H9 (cell line): ENCODE results near the gene MRGPRX3. TPM values are rescaled to one million over a fixed set of nuclear protein-coding genes. Genes with fewer than 3 reads are reported as not detected.

Experiments
- DNase-seq: peaks from one replicate; pipeline ENCODE4 v3.0.0-alpha.2; 2017
- H2AFZ ChIP-seq: one replicate; pipeline ENCODE4 v1.6.1; 2013; ENCODE audit warnings: mild to moderate bottlenecking, low read length, control low read depth, moderate library complexity
- H2AK5ac ChIP-seq: 2 replicates; pipeline ENCODE4 v1.6.1; 2013; ENCODE audit warnings: low read length, control low read depth, mixed read lengths; ENCODE audit not compliant: insufficient read length
- H2BK120ac ChIP-seq: one replicate; pipeline ENCODE4 v1.6.1; 2013; ENCODE audit warnings: low read depth, mild to moderate bottlenecking, low read length, control low read depth, inconsistent platforms; ENCODE audit not compliant: poor library complexity, severe bottlenecking
- H2BK12ac ChIP-seq: 2 replicates; pipeline ENCODE4 v1.6.1; 2013; ENCODE audit warnings: low read length, control low read depth, mixed read lengths, low read depth; ENCODE audit not compliant: insufficient read length
- H2BK15ac ChIP-seq: 2 replicates; pipeline ENCODE4 v1.6.1; 2013; ENCODE audit warnings: low read depth, low read length, control low read depth
- H2BK20ac ChIP-seq: one replicate; pipeline ENCODE4 v1.6.1; 2013; ENCODE audit warnings: low read depth, mild to moderate bottlenecking, low read length, control low read depth, inconsistent platforms; ENCODE audit not compliant: poor library complexity, severe bottlenecking
- H2BK5ac ChIP-seq: 2 replicates; pipeline ENCODE4 v1.6.1; 2013; ENCODE audit warnings: low read length, control low read depth, mixed read lengths; ENCODE audit not compliant: insufficient read length
- H3K14ac ChIP-seq: 2 replicates; pipeline ENCODE4 v1.6.1; 2013; ENCODE audit warnings: low read length, control low read depth; ENCODE audit not compliant: insufficient read depth
- H3K18ac ChIP-seq: 2 replicates; pipeline ENCODE4 v1.6.1; 2013; ENCODE audit warnings: low read depth, mild to moderate bottlenecking, mixed read lengths, low read length, control low read depth; ENCODE audit not compliant: insufficient read length
- H3K23ac ChIP-seq: 2 replicates; pipeline ENCODE4 v1.6.1; 2013; ENCODE audit warnings: low read length, control low read depth, mixed read lengths, low read depth; ENCODE audit not compliant: insufficient read length
- H3K23me2 ChIP-seq: 2 replicates; pipeline ENCODE4 v1.6.1; 2013; ENCODE audit warnings: low read depth, mild to moderate bottlenecking, mixed read lengths, low read length, control low read depth; ENCODE audit not compliant: insufficient read length, poor library complexity, severe bottlenecking
- H3K27ac ChIP-seq: 2 replicates; pipeline ENCODE4 v1.5.1; 2013; ENCODE audit warnings: low read length, control low read depth, mixed read lengths, low read depth; ENCODE audit not compliant: insufficient read length
- H3K27me3 ChIP-seq: 2 replicates; pipeline ENCODE4 v1.6.1; 2013; ENCODE audit warnings: low read length, control low read depth, inconsistent platforms; ENCODE audit not compliant: insufficient read depth
- H3K4ac ChIP-seq: 2 replicates; pipeline ENCODE4 v1.6.1; 2013; ENCODE audit warnings: low read depth, mild to moderate bottlenecking, control low read depth, inconsistent platforms, low read length, moderate library complexity
- H3K4me1 ChIP-seq: 2 replicates; pipeline ENCODE4 v1.6.1; 2013; ENCODE audit warnings: low read length, control low read depth, inconsistent platforms; ENCODE audit not compliant: insufficient read depth
- H3K4me2 ChIP-seq: 2 replicates; pipeline ENCODE4 v1.6.1; 2013; ENCODE audit warnings: low read length, control low read depth, mixed read lengths; ENCODE audit not compliant: insufficient read length, insufficient read depth
- H3K56ac ChIP-seq: 2 replicates; pipeline ENCODE4 v1.6.1; 2013; ENCODE audit warnings: low read depth, mild to moderate bottlenecking, mixed read lengths, low read length, control low read depth; ENCODE audit not compliant: insufficient read length
- H3K79me1 ChIP-seq: 2 replicates; pipeline ENCODE4 v1.6.1; 2013; ENCODE audit warnings: low read depth, mild to moderate bottlenecking, moderate library complexity, low read length, control low read depth, inconsistent platforms; ENCODE audit not compliant: insufficient read depth, poor library complexity, severe bottlenecking
- H3K79me2 ChIP-seq: 2 replicates; pipeline ENCODE4 v1.6.1; 2013; ENCODE audit warnings: low read length, control low read depth, inconsistent platforms; ENCODE audit not compliant: insufficient read depth
- H3K9ac ChIP-seq: 2 replicates; pipeline ENCODE4 v1.6.1; 2013; ENCODE audit warnings: low read length, control low read depth, mixed read lengths; ENCODE audit not compliant: insufficient read length; ENCODE audit errors: extremely low read depth
- H3K9me3 ChIP-seq: one replicate; pipeline ENCODE4 v1.6.1; 2013; ENCODE audit warnings: low read depth, low read length, inconsistent platforms; ENCODE audit not compliant: control insufficient read depth
- H3T11ph ChIP-seq: one replicate; pipeline ENCODE4 v1.6.1; 2013; ENCODE audit warnings: mild to moderate bottlenecking, low read length, control low read depth, inconsistent platforms
- H4K20me1 ChIP-seq: one replicate; pipeline ENCODE4 v1.6.1; 2013; ENCODE audit not compliant: control insufficient read depth, insufficient read length, insufficient read depth
- H4K5ac ChIP-seq: 2 replicates; pipeline ENCODE4 v1.6.1; 2013; ENCODE audit warnings: low read depth, mild to moderate bottlenecking, mixed read lengths, low read length, control low read depth; ENCODE audit not compliant: insufficient read length
- H4K8ac ChIP-seq: replicated peaks from 2 replicates; pipeline ENCODE4 v1.6.1; 2013; ENCODE audit warnings: low read length, control low read depth, mixed read lengths, low read depth; ENCODE audit not compliant: insufficient read length
- H4K91ac ChIP-seq: 2 replicates; pipeline ENCODE4 v1.6.1; 2013; ENCODE audit warnings: low read depth, mild to moderate bottlenecking, moderate library complexity, mixed read lengths, low read length, control low read depth; ENCODE audit not compliant: insufficient read length
- H3K27ac Mint-ChIP-seq, 3 experiments: 2 replicates in 2 of 3; 3 replicates in 1 of 3; pipeline ENCODE4 v1.8.0; 2020 to 2021; ENCODE audit warnings: mixed read lengths in 3 of 3, mild to moderate bottlenecking in 1 of 3, moderate library complexity in 1 of 3
- H3K27me3 Mint-ChIP-seq: 2 replicates; pipeline ENCODE4 v1.8.0; 2021; ENCODE audit warnings: low read depth, mild to moderate bottlenecking, moderate library complexity, mixed read lengths
- H3K36me3 Mint-ChIP-seq, 3 experiments: 2 replicates in 2 of 3; 3 replicates in 1 of 3; pipeline ENCODE4 v1.8.0; 2020 to 2021; ENCODE audit warnings: low read depth in 3 of 3, mixed read lengths in 3 of 3; ENCODE audit not compliant: insufficient read depth in 1 of 3
- H3K4me1 Mint-ChIP-seq, 2 experiments: 2 replicates each; pipeline ENCODE4 v1.8.0; 2020; ENCODE audit warnings: mixed read lengths in 2 of 2
- H3K4me3 Mint-ChIP-seq, 2 experiments: 2 replicates in 1 of 2; 3 replicates in 1 of 2; pipeline ENCODE4 v1.8.0; 2020 to 2021; ENCODE audit warnings: mild to moderate bottlenecking in 2 of 2, mixed read lengths in 2 of 2, moderate library complexity in 1 of 2
- H3K9me3 Mint-ChIP-seq, 2 experiments: 2 replicates in 1 of 2; 3 replicates in 1 of 2; pipeline ENCODE4 v1.8.0; 2020; ENCODE audit warnings: mild to moderate bottlenecking in 2 of 2, mixed read lengths in 2 of 2, moderate library complexity in 1 of 2
- CTCF ChIP-seq: fragments of 200-600 bp; sonication (generic); conservative IDR thresholded peaks from 3 replicates; pipeline ENCODE4 v1.8.0; 2021; ENCODE audit warnings: antibody characterized with exemption, mild to moderate bottlenecking
- WGBS: extraction: QIAGEN DNeasy Blood & Tissue Kit; methylation state at CpG from one replicate; pipeline ENCODE4 v1.1.7; 2013; ENCODE audit warnings: missing lambda C conversion rate, low lambda C conversion rate, mixed read lengths; ENCODE audit not compliant: insufficient read length; ENCODE audit errors: extremely low coverage; 5-methylcytosine and 5-hydroxymethylcytosine counted together
- total RNA-seq: library from RNA; stranded (reverse); gene quantifications from 2 replicates; pipeline ENCODE4 v1.2.1, GENCODE V29; 2021

MRGPRX3 gene
- total RNA-seq, 1 experiment from 2014 or later: not detected

- H3K27me3 Mint-ChIP-seq: no peaks in the 10 kb centered on the region
- H2AK5ac ChIP-seq: no peak overlapping the region
- H2BK20ac ChIP-seq: no peak overlapping the region
- peaks cover 7 to 9% of the 10 kb centered on the region in 2 experiments for H3K4me1 Mint-ChIP-seq
- H3K23ac ChIP-seq: no peak overlapping the region
- no peak overlapping the region for H4K8ac ChIP-seq
- peaks cover 10% of the 10 kb centered on the region; the same call in 1 of the 2 replicates for H3K79me2 ChIP-seq
- H2BK5ac ChIP-seq: no peak overlapping the region
- no peak overlapping the region for H3T11ph ChIP-seq
- H2BK15ac ChIP-seq: no peak overlapping the region
- H2AFZ ChIP-seq: no peak overlapping the region
- H3K4me2 ChIP-seq: no peak overlapping the region
- H3K23me2 ChIP-seq: peaks cover 6% of the 10 kb centered on the region
- H3K18ac ChIP-seq: no peak overlapping the region
- H4K5ac ChIP-seq: no peak overlapping the region
- no peak for DNase-seq
- no peak overlapping the region for H3K14ac ChIP-seq
- H3K27ac ChIP-seq: no peak overlapping the region
- no peak overlapping the region for H3K4ac ChIP-seq
- H2BK12ac ChIP-seq: no peak overlapping the region
- H3K4me1 ChIP-seq: no peaks in the 10 kb centered on the region
- H3K36me3 Mint-ChIP-seq: peaks cover 15 to 44% (median 43%) of the 10 kb centered on the region in 3 experiments; a peak in 5 of 7 replicates
- H2BK120ac ChIP-seq: no peak overlapping the region
- H3K9me3 Mint-ChIP-seq: 0 out of 5 replicates have a peak, but pooled peaks cover 0 to 2% of the 10 kb centered on the region in 2 experiments
- no peak overlapping the region for H3K56ac ChIP-seq
- H4K91ac ChIP-seq: no peak overlapping the region
- H3K27me3 ChIP-seq: no peaks in the 10 kb centered on the region
- TF ChIP-seq CTCF: no peak
- no peaks in the 10 kb centered on the region for H4K20me1 ChIP-seq
- no peaks in the 10 kb centered on the region for H3K9me3 ChIP-seq
- no peak overlapping the region for H3K4me3 Mint-ChIP-seq
- WGBS: no CpG with 5 or more reads among the region's 6 CpGs
- H3K79me1 ChIP-seq: no peaks in the 10 kb centered on the region
- peak overlapping the region in 1 of 3 experiments; percentile 35; a peak in 1 of 7 replicates for H3K27ac Mint-ChIP-seq
- H3K9ac ChIP-seq: no peak overlapping the region
Measured at GRCh38 chr11:18100926-18101656, 31.3 kb upstream of the MRGPRX3 start.
